Activated naive CD4-positive, alpha-beta T cell treated with anti-CD3 and anti-CD28 coated beads, Interleukin-2, amount 10 ng/mL, durations not matched to agents 7 days and 5 days (primary cell): Measurements from ENCODE around the gene CIRBP.

Source experiments
- CTCF ChIA-PET: fragments of 350-600 bp; sonication (Branson Sonifier 250); formaldehyde crosslinking; loops from one replicate; lab custom pipeline; 2021; ENCODE audit warnings: antibody characterized with exemption; lab: Charles Lee
- DNase-seq: peaks from one replicate; pipeline ENCODE4 v3.0.0-alpha.2; 2020
- H3K27ac Mint-ChIP-seq: one replicate; pipeline ENCODE4 v1.8.0; 2021; ENCODE audit warnings: mild to moderate bottlenecking, moderate library complexity, mixed read lengths
- H3K27me3 Mint-ChIP-seq: one replicate; pipeline ENCODE4 v1.8.0; 2021; ENCODE audit warnings: mild to moderate bottlenecking, mixed read lengths
- H3K36me3 Mint-ChIP-seq: one replicate; pipeline ENCODE4 v1.8.0; 2021; ENCODE audit warnings: mixed read lengths
- H3K4me1 Mint-ChIP-seq: one replicate; pipeline ENCODE4 v1.8.0; 2021; ENCODE audit warnings: mixed read lengths
- H3K4me3 Mint-ChIP-seq: one replicate; pipeline ENCODE4 v1.8.0; 2021; ENCODE audit warnings: mild to moderate bottlenecking, moderate library complexity, mixed read lengths
- H3K9me3 Mint-ChIP-seq: one replicate; pipeline ENCODE4 v1.8.0; 2021; ENCODE audit warnings: mixed read lengths

Gene CIRBP

DNA sequence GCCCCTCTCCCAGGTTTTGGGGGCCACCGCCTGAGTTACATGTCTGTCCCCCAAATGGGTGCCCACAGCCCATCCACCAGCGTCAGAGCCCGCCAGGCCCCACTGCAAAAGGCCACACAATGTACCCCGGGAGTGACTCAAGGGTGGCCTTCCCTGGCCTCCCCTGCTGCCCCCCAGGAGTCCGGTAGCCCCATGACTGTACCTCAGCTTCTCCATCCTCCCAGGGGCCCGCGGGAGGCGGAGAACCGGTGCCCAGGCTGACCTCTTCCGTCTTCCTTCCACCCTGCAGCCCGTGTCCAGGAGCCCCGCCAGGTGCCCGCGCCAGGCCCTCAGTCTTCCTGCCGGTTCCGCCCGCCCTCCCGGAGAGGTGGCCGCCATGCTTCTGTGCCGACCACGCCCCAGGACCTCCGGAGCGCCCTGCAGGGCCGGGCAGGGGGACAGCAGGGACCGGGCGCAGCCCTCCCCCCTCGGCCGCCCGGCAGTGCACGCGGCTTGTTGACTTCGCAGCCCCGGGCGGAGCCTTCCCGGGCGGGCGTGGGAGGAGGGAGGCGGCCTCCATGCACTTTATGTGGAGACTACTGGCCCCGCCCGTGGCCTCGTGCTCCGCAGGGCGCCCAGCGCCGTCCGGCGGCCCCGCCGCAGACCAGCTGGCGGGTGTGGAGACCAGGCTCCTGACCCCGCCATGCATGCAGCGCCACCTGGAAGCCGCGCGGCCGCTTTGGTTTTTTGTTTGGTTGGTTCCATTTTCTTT lies 41.7 kb upstream of the CIRBP start:
- Mint-ChIP-seq H3K9me3 (no peaks in the 10 kb centered on the region), H3K27ac (no peak overlapping the region), H3K4me1 (no peaks in the 10 kb centered on the region), H3K36me3 (peaks cover 3% of the 10 kb centered on the region), H3K27me3 (no peaks in the 10 kb centered on the region), H3K4me3 (no peak overlapping the region)
- CTCF ChIA-PET = no interaction called here
- DNase-seq = no peak

DNA sequence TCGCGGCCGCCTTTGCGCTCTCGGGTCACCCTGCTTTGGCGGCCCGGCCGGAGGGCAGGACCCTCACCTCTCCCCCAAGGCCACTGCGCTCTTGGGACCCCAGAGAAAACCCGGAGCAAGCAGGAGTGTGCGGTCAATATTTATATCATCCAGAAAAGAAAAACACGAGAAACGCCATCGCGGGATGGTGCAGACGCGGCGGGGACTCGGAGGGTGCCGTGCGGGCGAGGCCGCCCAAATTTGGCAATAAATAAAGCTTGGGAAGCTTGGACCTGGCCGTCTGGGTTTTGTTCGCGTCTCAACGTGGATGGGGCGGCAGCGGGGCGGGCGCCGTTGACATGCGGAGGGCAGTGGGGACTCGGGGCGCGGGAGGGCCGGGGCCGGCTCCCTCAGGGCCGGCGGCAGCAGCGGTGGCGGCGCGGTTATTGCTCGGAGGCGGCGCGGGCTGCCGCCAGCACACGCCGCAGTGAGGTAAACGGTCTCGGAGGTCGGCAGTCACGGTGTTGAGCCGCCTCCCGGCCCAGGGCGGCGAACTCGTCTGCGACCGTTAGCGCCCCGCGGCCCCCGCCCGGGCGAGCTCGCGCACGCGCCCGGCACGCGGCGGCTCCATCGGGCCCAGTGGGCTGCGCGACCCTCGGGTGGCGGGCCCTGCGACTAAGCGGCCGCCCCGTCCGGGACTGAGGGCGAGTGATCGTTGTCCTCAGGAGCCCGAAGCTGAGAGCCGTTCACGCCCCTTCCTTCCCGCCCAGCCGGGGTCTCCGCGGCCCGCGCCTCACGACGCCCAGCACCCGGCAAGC lies 40.8 kb upstream of the CIRBP start:
- no peak overlapping the region for H3K4me3 Mint-ChIP-seq
- CTCF ChIA-PET = no interaction called here
- peaks cover under 1% of the 10 kb centered on the region for H3K27me3 Mint-ChIP-seq
- H3K9me3 Mint-ChIP-seq = no peaks in the 10 kb centered on the region
- peaks cover 3% of the 10 kb centered on the region for H3K36me3 Mint-ChIP-seq
- no peak for DNase-seq
- H3K27ac Mint-ChIP-seq = no peak overlapping the region
- no peaks in the 10 kb centered on the region for H3K4me1 Mint-ChIP-seq

GRCh38 chr19:1229056-1229923 lies 39.8 kb upstream of the CIRBP start:
- Mint-ChIP-seq H3K9me3 (no peaks in the 10 kb centered on the region), H3K27ac (no peak overlapping the region), H3K4me1 (no peaks in the 10 kb centered on the region), H3K4me3 (no peak overlapping the region), H3K36me3 (peaks cover 3% of the 10 kb centered on the region), H3K27me3 (peaks cover 10% of the 10 kb centered on the region)
- CTCF ChIA-PET = no interaction called here
- DNase-seq = no peak

DNA sequence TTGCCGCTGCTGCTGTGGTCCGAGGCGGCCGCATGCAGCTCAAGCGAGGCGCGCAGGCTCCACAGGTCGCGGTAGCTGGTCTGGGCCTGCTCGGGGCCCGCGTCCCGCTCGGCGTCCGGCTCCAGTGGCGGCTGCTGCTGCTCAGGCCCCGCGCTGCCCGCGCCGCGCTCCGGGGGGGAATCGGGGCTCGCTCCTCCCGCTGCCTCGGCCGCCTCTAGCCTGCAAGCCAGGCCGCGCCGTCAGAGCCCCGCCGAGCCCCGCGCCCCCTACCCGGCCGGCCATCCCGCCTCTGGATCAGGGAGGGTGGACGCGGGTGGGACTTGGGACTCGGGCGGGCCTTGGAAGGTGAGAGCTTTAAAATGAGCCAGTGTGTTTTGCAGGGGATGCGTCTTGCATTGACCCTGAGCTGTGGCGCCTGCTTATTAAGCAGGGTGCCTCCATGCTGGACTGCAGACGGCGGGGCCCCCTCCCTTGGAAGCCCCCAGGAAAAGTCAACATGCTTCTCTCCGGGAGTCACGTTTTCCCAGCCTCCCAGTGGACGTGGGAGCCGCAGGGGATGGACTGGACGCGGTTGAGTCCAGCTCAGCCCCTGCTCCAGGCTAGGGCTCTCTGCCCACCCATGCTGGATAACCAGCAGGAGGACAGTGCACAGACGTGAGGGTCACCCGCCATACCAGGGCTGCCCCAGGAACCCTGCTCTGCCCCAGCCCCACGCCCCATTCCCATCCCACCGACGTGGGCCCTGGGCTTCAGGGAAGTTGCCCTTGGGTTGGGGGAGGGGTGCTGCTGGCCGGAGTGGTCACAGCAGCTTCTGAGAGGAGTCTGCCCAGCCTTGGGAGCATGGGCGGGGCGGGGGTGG lies 39.0 kb upstream of the CIRBP start:
- Mint-ChIP-seq H3K27ac (no peak overlapping the region), H3K4me1 (no peaks in the 10 kb centered on the region)
- CTCF ChIA-PET = no interaction called here

DNA sequence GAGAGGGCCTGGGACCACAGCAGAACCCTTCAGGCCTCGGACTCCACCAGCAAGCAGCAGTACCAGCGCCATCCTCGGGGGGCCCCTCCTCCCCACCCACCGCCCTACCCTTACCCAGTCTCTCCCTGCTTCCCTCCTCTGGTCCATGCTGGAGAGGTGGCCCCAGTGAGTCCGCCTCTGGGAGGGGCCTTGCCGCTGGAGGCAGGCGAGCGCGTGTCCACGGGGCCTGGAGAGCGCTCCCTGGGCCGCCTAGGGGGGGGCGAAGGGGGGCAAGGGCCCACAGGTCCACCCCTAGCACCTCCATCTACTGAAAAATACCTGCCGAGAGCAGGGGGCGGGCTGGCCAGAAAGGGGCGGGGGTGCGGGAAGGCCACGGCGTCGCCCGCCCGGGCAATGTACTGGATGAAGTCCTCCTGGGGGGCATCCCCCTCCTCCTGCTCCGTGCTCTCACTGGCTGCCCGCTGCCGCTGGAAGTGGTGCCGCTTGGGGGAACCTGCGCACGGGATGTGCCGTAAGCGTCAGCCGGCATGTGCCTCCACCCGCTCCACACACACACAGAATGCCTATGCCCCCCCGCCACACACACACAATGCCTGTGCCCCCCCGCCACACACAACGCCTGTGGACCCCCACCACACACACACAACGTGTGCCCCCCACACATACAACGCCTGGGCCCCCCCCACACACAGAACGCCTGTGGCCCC lies 38.2 kb upstream of the CIRBP start:
- Mint-ChIP-seq H3K36me3 (peaks cover 3% of the 10 kb centered on the region), H3K4me1 (no peaks in the 10 kb centered on the region), H3K27ac (no peak overlapping the region), H3K9me3 (no peaks in the 10 kb centered on the region), H3K4me3 (no peak overlapping the region), H3K27me3 (peaks cover 25% of the 10 kb centered on the region)
- CTCF ChIA-PET = no interaction called here
- no peak for DNase-seq

More for the DNA sequence above, 39.0 kb upstream of the CIRBP start:
- H3K27me3 Mint-ChIP-seq = peaks cover 17% of the 10 kb centered on the region
- no peaks in the 10 kb centered on the region for H3K9me3 Mint-ChIP-seq
- no peak overlapping the region for H3K4me3 Mint-ChIP-seq
- peaks cover 3% of the 10 kb centered on the region for H3K36me3 Mint-ChIP-seq
- DNase-seq = no peak

DNA sequence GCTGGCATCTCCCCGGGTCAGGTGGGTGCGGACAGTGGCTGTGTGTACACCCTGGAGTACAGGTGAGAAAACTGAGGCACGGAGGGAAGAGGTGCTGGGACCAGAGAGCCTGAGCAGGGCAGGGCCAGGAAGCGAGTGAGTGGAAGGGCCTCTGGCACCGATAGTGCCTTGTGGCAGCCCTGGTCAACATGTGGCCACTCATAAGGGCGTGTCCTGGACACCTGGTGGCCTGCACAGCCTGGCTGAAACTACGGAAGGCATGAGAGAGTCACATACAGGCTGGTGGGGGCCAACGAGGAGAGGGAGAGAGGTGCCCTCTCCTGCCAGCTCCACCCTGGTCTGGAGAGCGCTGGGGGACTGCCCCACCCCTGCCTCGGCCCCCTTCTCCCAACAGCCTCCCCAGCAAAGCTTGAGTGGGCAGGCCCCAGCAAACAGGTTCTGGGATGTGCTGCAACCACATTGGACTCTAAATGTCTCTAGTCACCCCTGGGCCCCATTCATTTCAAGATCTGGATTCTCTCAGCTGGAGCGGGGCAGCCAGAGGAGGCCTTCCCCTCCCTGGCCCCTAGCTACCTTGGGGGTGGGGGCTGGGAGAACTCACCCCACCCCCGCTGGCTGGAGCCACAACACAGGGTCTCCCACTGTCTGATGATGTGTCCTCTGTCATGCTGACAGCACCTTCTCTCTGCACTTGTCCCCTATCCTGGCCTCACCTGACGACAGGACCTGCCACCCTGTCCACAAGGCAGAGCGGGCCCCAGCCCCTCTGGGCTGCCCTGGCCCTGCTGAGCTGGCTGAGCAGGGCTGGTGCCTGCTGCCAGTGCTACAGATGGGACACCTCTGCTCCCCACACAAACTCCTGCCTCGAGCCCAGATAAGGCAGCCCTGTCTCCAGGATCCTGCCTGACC lies 37.1 kb upstream of the CIRBP start:
- H3K9me3 Mint-ChIP-seq = no peaks in the 10 kb centered on the region
- CTCF ChIA-PET = interaction anchor here (2.1 kb wide), 1 partner anchor 12 kb away, joined by 5 read pairs; no protein-coding TSS in a partner anchor
- peaks cover 3% of the 10 kb centered on the region for H3K36me3 Mint-ChIP-seq
- H3K27ac Mint-ChIP-seq = no peak overlapping the region
- peaks cover 34% of the 10 kb centered on the region for H3K27me3 Mint-ChIP-seq
- no peaks in the 10 kb centered on the region for H3K4me1 Mint-ChIP-seq
- no peak overlapping the region for H3K4me3 Mint-ChIP-seq
- no peak for DNase-seq

DNA sequence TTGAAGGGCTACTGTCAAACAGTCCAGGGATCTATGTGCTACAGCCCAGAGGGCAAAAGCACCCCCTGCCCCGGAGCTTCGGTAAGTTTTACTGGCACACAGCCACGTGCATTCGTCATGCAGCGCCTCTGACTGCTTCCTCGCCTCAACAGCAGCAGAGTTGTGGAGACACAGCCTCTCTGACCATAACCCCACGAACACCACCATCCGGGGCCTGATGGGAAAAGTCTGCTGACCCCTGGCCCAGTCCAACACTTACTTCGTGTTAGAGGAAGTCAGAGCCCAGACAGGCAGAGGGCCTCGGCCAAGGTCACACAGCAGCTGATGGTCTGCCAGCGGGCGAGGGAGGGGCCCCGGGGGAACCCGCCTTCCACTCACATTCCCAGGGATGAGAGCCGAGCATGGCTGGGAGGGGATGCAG lies 36.5 kb upstream of the CIRBP start:
- H3K9me3 Mint-ChIP-seq = no peaks in the 10 kb centered on the region
- CTCF ChIA-PET = interaction anchor here (2.1 kb wide), 1 partner anchor 11 kb away, joined by 5 read pairs; no protein-coding TSS in a partner anchor
- no peaks in the 10 kb centered on the region for H3K4me1 Mint-ChIP-seq
- H3K36me3 Mint-ChIP-seq = peaks cover 3% of the 10 kb centered on the region
- H3K27ac Mint-ChIP-seq = no peak overlapping the region
- peaks cover 38% of the 10 kb centered on the region for H3K27me3 Mint-ChIP-seq
- H3K4me3 Mint-ChIP-seq = no peak overlapping the region
- DNase-seq = no peak

DNA sequence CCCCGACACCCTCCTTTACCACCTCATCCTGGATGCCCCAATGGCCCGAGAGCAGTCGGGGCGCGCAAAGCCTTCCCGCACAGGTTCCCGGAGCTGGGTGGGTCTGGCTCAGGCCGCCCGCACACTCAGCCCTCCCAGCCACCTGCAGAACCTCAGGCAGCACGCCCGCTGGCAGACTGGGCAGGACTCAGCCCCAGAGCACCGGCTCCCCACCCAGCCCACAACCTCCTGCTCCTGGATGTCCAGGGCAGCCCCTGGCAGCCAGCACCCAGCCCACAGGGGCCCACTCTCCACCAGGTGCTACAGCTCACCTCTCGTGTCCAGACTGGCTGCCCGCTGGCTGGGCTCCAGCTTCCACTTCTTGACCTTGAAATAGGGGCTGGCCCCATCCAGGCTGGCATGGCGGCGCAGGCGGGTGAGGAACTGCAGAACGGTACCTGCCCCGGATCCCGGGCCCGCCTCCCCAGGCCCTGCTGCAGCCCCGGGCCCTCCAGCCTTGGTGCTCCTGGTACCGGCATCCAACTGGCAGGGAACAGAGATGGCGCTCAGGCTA lies 35.9 kb upstream of the CIRBP start:
- DNase-seq = no peak
- CTCF ChIA-PET = interaction anchor here (2.1 kb wide), 1 partner anchor 11 kb away, joined by 5 read pairs; no protein-coding TSS in a partner anchor
- Mint-ChIP-seq H3K4me3 (no peak overlapping the region), H3K4me1 (peaks cover under 1% of the 10 kb centered on the region), H3K36me3 (peaks cover under 1% of the 10 kb centered on the region), H3K27me3 (peaks cover 41% of the 10 kb centered on the region), H3K9me3 (no peaks in the 10 kb centered on the region), H3K27ac (no peak overlapping the region)

DNA sequence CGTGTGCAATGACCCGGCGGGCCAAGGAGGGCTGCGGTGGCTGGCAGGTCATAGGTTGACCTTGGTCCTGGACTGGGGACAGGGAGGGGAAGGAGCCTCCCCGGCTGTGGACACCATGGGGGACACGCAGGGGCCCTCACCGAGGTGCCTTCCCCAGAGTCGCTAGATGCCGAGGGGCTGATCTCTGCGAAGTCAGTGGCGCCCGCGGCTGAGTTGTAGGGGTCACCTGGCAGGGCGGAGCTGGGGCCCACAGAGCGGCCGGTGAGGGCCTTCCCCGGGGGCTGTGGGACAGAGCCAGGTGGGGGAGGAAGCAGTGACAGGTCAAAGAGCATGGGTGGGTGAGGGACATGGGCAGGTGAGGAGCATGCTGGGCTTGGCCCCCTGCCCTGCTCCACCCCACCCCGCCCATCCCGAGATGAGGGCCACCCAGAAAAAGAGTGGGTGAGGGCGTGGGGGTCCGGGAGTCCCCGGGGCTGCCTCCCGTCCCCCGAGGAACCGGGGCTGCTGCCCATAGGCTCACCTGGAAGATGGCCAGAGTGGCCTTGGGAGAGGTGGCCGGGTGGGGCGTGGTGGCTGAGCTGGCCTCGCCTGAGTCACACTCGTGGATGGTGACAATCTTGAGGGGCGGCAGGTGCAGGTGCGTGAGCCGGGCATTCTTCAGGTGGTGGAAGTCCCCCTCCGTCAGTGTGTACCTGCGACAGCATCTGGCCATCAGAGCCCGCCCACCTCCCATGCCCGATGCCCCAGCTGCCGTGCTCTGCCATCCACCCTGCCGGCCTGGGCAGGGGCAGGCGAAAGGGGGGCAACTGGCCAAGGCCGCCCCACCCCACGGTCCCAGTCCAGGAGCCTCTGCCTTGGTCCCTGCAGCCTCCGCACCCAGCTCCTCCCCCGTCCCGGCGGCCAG lies 34.8 kb upstream of the CIRBP start:
- Mint-ChIP-seq H3K4me3 (no peak overlapping the region), H3K36me3 (peaks cover 2% of the 10 kb centered on the region), H3K9me3 (no peaks in the 10 kb centered on the region), H3K27me3 (peaks cover 52% of the 10 kb centered on the region), H3K27ac (no peak overlapping the region), H3K4me1 (peaks cover 10% of the 10 kb centered on the region)
- no peak for DNase-seq
- CTCF ChIA-PET = interaction anchor here (1.0 kb wide), 1 partner anchor 10 kb away, joined by 3 read pairs; no protein-coding TSS in a partner anchor

- H3K27me3 Mint-ChIP-seq = peaks cover 59% of the 10 kb centered on the region
- H3K4me1 Mint-ChIP-seq = peaks cover 12% of the 10 kb centered on the region
- no peaks in the 10 kb centered on the region for H3K9me3 Mint-ChIP-seq
- DNase-seq = no peak
- H3K27ac Mint-ChIP-seq = no peak overlapping the region
- no peak overlapping the region for H3K4me3 Mint-ChIP-seq
- peaks cover 2% of the 10 kb centered on the region for H3K36me3 Mint-ChIP-seq
- CTCF ChIA-PET = interaction anchor here (1.0 kb wide), 1 partner anchor 9 kb away, joined by 3 read pairs; no protein-coding TSS in a partner anchor
Observed at GRCh38 chr19:1234955-1235380, 34.2 kb upstream of the CIRBP start.
